DOHH2 (cell line): ENCODE data around the gene HTRA1.

Experiments
- H3F3A ChIP-seq: fragments of 200-600 bp; sonication (generic), shearing (Covaris generic); 2 replicates; pipeline ENCODE4 v1.6.0; 2016; ENCODE audit warnings: antibody characterized with exemption, mild to moderate bottlenecking; ENCODE audit not compliant: control insufficient read depth, insufficient read depth
- H3K27ac ChIP-seq: fragments of 200-600 bp; sonication (generic); 2 replicates; pipeline ENCODE4 v1.5.1; 2014; ENCODE audit warnings: low read depth, mild to moderate bottlenecking, low read length, moderate library complexity
- H3K27me3 ChIP-seq: fragments of 200-600 bp; sonication (generic); 2 replicates; pipeline ENCODE4 v1.6.1; 2014; ENCODE audit warnings: mild to moderate bottlenecking, low read length, mixed read lengths; ENCODE audit not compliant: control insufficient read depth
- H3K36me3 ChIP-seq: fragments of 200-600 bp; sonication (generic); 2 replicates; pipeline ENCODE4 v1.6.1; 2014; ENCODE audit warnings: mild to moderate bottlenecking, low read length, moderate library complexity, mixed read lengths; ENCODE audit not compliant: control insufficient read depth
- H3K4me1 ChIP-seq: fragments of 200-600 bp; sonication (generic); 2 replicates; pipeline ENCODE4 v1.6.1; 2014; ENCODE audit warnings: mild to moderate bottlenecking, low read length, mixed read lengths; ENCODE audit not compliant: control insufficient read depth
- H3K4me2 ChIP-seq: fragments of 200-600 bp; sonication (generic); 2 replicates; pipeline ENCODE4 v1.6.0; 2014; ENCODE audit warnings: mild to moderate bottlenecking, low read length, moderate library complexity
- H3K4me3 ChIP-seq: fragments of 200-600 bp; sonication (generic); 2 replicates; pipeline ENCODE4 v1.5.1; 2014; ENCODE audit warnings: mild to moderate bottlenecking, low read length, mixed read lengths
- H3K79me2 ChIP-seq: fragments of 200-600 bp; sonication (generic); 2 replicates; pipeline ENCODE4 v1.6.1; 2014; ENCODE audit warnings: mild to moderate bottlenecking, low read length, mixed read lengths; ENCODE audit not compliant: control insufficient read depth
- H3K9me2 ChIP-seq: fragments of 200-600 bp; sonication (generic); replicated peaks from 2 replicates; pipeline ENCODE4 v1.6.1; 2014; ENCODE audit warnings: mild to moderate bottlenecking, low read length, mixed read lengths; ENCODE audit not compliant: control insufficient read depth
- H3K9me3 ChIP-seq: fragments of 200-600 bp; sonication (generic); 2 replicates; pipeline ENCODE4 v1.6.1; 2014; ENCODE audit warnings: antibody characterized with exemption, low read length, mixed read lengths; ENCODE audit not compliant: control insufficient read depth, insufficient read depth
- H4K20me1 ChIP-seq: fragments of 200-600 bp; sonication (generic); 2 replicates; pipeline ENCODE4 v1.6.0; 2014; ENCODE audit warnings: low read depth, mild to moderate bottlenecking, antibody characterized with exemption, low read length, moderate library complexity; ENCODE audit not compliant: control insufficient read depth, insufficient read depth
- EZH2phosphoT487 ChIP-seq: fragments of 200-600 bp; sonication (generic); IDR thresholded peaks from 2 replicates; pipeline ENCODE4 v1.6.1; 2017; ENCODE audit warnings: borderline replicate concordance, mild to moderate bottlenecking, antibody characterized with exemption, low read length, moderate library complexity, mixed read lengths
- TF ChIP-seq, protein P1 (sequence below): fragments of 200-600 bp; sonication (generic); IDR thresholded peaks from one replicate; pipeline ENCODE4 v1.5.1; 2014; ENCODE audit warnings: antibody characterized with exemption, mild to moderate bottlenecking, low read depth, low read length; ENCODE audit not compliant: poor library complexity, severe bottlenecking

Gene HTRA1

DNA sequence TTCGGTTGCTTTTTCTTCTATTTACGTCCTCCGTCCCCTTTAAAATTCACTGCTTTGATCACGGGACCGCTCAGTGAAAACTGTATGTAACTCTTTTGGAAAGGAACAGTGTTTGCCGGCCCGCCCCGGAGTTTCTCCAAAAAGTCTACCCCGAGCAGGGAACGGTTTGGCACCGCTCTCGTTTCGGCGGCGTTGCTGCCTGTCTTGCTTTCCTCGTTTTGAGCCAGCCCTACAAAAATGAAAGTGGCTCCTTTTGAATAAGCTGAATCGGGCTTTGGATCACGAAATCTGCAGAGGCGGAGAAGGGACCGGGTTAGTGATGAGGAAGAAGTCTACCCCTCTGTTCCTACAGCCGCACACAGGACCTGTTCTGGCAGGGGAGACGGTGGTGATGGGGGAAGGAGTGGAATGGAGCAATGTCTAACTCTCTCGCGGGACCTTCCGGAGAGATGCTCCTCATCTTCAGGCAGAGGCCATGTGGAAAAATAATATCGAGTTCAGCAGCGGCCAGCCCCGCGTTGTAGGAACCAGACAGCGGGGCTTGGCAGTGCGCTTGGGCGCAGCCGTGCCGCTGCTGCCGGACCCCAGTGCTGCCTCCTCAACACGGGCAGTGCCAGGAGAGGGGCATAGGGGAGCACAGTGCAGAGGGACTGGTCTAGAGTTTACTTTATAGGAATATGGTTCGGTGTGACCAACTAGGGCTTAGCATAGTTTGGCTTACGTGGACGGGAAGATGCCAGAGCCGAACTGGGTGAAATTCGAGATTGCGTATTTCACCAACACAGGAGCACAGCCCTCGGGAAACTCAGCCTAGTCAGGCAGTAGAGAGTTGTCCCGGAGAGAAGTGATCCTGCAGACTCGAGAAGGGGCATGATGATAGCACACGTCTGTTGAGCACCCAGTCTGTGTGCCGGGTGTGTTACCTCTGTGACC lies 1.4 kb downstream of the HTRA1 start:
- H3F3A ChIP-seq = no peaks in the 10 kb centered on the region
- no peak overlapping the region for H3K27ac ChIP-seq
- no peak overlapping the region for H3K4me2 ChIP-seq
- no peaks in the 10 kb centered on the region for H3K9me3 ChIP-seq
- no peaks in the 10 kb centered on the region for H3K4me1 ChIP-seq
- no peaks in the 10 kb centered on the region for H3K36me3 ChIP-seq
- H3K27me3 ChIP-seq = peaks cover 16% of the 10 kb centered on the region
- TF ChIP-seq, protein P1, sequence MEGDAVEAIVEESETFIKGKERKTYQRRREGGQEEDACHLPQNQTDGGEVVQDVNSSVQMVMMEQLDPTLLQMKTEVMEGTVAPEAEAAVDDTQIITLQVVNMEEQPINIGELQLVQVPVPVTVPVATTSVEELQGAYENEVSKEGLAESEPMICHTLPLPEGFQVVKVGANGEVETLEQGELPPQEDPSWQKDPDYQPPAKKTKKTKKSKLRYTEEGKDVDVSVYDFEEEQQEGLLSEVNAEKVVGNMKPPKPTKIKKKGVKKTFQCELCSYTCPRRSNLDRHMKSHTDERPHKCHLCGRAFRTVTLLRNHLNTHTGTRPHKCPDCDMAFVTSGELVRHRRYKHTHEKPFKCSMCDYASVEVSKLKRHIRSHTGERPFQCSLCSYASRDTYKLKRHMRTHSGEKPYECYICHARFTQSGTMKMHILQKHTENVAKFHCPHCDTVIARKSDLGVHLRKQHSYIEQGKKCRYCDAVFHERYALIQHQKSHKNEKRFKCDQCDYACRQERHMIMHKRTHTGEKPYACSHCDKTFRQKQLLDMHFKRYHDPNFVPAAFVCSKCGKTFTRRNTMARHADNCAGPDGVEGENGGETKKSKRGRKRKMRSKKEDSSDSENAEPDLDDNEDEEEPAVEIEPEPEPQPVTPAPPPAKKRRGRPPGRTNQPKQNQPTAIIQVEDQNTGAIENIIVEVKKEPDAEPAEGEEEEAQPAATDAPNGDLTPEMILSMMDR = no peak
- TF ChIP-seq EZH2phosphoT487 = no peak
- no peaks in the 10 kb centered on the region for H3K9me2 ChIP-seq
- no peak overlapping the region for H3K4me3 ChIP-seq
- H4K20me1 ChIP-seq = no peaks in the 10 kb centered on the region; the same call in 1 of the 2 replicates
- no peaks in the 10 kb centered on the region for H3K79me2 ChIP-seq

DNA sequence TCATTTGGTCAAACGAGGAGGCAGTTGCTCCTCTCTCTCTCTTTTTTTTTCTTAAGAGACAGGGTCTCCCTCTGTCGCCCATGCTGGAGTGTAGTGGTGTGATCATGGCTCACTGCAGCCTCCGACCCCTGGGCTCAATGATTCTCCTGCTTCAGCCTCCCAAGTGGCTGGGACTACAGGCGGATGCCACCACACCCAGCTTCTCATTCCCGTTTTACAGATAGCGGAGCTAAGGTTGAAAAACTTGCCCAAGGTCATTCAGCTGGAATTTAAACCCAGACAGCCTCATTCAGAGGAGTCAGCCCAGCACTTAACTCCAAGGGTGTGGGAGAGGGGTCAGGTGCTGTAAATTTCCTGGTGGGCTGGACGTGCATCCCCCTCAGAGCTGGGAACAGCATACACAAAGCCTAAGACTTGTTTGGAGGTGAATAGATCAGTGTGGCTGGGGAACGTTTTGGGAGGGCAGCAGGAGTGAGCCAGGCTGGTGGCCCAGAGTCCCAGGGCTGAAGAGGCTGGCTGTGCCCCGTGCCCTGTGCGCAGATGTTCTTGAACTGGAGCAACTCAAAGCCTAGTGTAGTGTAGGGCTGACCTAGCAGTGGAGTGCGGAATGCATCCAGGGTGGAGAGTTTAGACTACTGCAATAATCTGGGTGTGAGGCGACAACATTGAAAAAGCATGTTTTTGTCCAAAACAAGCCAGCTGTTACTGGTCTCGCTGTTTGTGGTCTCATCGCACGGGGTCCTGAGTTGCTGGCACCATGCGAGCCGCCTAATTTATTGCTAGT lies 2.3 kb downstream of the HTRA1 start:
- H3K9me2 ChIP-seq = no peaks in the 10 kb centered on the region
- H3K4me3 ChIP-seq = no peak overlapping the region
- no peaks in the 10 kb centered on the region for H3F3A ChIP-seq
- no peaks in the 10 kb centered on the region for H3K9me3 ChIP-seq
- no peaks in the 10 kb centered on the region for H3K4me1 ChIP-seq
- no peak overlapping the region for H3K27ac ChIP-seq
- H3K36me3 ChIP-seq = no peaks in the 10 kb centered on the region
- no peaks in the 10 kb centered on the region; the same call in 1 of the 2 replicates for H4K20me1 ChIP-seq
- H3K4me2 ChIP-seq = no peak overlapping the region
- H3K27me3 ChIP-seq = peaks cover 9% of the 10 kb centered on the region
- no peaks in the 10 kb centered on the region for H3K79me2 ChIP-seq
- TF ChIP-seq, protein P1 = no peak

DNA sequence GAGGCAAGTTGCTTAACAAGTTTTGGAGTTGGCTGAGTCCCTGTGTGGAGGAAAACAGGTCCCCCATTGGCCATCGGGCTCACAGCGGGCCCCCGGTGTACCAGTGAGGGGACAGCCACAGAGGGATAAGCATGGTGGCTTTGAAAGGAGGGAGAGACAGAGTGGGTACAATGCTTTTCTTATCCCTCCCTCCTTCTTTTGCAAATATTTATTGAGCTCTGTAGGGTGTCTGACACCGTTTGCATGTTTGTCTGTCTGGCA lies 2.8 kb downstream of the HTRA1 start:
- Histone ChIP-seq H4K20me1 (no peaks in the 10 kb centered on the region; the same call in 1 of the 2 replicates), H3K4me1 (no peaks in the 10 kb centered on the region), H3K27ac (no peak overlapping the region), H3K27me3 (peaks cover 5% of the 10 kb centered on the region), H3K9me2 (no peaks in the 10 kb centered on the region), H3F3A (no peaks in the 10 kb centered on the region), H3K9me3 (no peaks in the 10 kb centered on the region), H3K79me2 (no peaks in the 10 kb centered on the region), H3K4me2 (no peak overlapping the region), H3K4me3 (no peak overlapping the region), H3K36me3 (no peaks in the 10 kb centered on the region)
- TF ChIP-seq, protein P1 = no peak
- no peak for TF ChIP-seq EZH2phosphoT487
